Measurements from ENCODE around the gene ATP2C2.

The ATP2C2 gene

GRCh38 chr16:84367297-84367680, 1.0 kb upstream of the ATP2C2 start:
- no peak overlapping the region for H3K4me3 ChIP-seq (ENCODE audit: low read length)
- no peak for DNase-seq (ENCODE audit: low read depth)
- TF ChIP-seq CTCF (IDR thresholded peaks at IDR 0.05; ENCODE audit: insufficient read depth, low read depth, low read length, missing control alignments): no peak

- H3K4me3 ChIP-seq (ENCODE audit: low read length): peak overlapping the region; percentile 53
- no peak for TF ChIP-seq CTCF (IDR thresholded peaks at IDR 0.05; ENCODE audit: insufficient read depth, low read depth, low read length, missing control alignments)
- DNase-seq (ENCODE audit: low read depth): peak; percentile 19
These were observed 509 bp upstream of the ATP2C2 start for GRCh38 chr16:84367750-84368307.

DNA sequence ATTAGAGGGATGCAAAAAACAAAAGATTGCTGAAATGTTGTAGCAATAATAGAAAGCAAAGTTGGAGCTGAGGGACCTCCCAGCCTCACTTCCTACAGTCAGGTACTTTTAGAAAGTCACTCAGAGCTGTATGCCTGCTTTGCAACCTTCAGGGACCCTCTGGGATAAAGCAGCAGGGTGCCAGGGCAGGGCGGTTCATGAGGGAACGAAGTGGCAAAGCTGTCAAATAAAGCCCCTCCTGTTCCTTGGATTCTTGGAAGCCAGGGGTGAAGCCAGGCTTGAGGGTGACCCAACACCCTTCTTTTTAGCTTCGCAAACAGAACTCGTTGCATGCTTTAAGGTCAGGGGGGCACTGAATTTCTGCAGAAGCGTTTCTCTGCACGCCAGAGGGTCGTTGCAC, 767 bp downstream of the ATP2C2 start:
- no peak for TF ChIP-seq CTCF (IDR thresholded peaks at IDR 0.05; ENCODE audit: insufficient read depth, low read depth, low read length, missing control alignments)
- H3K4me3 ChIP-seq (ENCODE audit: low read length): peak overlapping the region; percentile 53
- DNase-seq (ENCODE audit: low read depth): no peak

DNA sequence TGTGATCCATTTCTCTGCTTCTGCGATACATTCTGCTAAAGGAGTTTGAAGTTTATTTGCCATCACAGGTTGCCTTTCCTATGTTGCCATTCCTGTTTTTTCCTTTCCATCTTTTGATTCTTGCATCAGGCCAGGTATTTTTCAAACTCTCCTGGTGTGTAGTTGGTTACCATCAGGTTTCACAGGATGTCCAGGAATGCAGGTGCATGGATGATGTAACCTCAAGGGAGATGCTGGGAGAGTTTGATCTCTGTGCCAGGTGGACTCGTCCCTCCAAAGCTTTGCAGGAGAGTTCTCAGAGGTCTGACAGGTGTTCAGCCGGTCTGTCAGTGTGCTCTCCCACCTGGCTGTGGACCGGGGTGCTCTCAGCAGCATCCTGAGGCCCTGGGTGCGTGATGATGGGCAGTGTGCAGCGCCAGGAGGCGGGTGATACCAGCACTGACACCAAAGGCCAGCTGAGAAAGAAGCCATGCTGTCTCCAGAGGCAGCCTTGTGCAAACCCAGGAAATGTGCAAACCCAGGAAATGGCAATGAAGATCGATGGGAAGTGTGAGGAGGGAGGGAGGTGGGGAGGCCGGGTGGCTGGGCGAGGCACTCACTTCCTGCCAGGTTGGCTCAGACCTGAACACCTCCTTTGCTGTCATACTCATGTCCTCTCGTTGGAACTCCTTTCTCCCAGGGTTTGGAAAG, 1.7 kb downstream of the ATP2C2 start:
- peak; percentile 36 for DNase-seq (ENCODE audit: low read depth)
- H3K4me3 ChIP-seq (ENCODE audit: low read length): no peak overlapping the region
- no peak for TF ChIP-seq CTCF (IDR thresholded peaks at IDR 0.05; ENCODE audit: insufficient read depth, low read depth, low read length, missing control alignments)

DNA sequence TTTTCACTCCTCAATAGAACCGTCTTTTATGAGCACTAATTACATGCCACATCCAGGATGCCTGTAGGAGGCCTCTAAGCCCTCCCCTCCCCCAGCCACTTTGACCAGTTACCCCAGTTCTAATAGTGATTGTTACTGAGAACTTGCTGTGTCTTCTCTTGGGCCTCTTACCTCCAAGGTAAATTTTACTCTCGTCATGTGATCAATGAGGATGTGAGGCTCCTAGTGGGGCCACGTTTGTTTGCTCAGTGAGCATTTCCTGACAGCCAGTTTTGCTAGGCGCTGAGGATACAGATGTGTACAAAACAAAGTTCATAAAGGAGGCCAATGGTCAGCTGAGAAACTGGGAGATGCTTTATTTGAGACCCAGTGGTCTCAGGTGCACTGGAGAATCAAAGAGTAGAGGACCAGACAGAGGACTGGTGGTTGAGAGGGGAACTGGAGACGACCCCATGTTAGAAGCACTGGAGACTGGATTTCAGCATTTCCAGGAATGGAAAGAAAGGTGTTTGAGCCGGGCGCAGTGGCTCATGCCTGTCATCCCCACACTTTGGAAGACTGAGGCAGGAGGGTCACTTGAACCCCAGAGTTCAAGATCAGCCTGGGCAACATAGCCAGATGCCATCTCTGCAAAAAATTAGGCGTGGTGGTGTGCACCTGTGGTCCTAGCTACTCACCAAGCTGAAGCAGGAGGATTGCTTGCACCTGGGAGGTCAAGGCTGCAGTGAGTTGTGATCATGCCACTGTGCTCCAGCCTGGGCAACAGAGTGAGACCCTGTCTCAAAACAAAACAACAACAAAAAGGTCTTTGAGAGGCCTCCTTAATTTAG, 2.6 kb downstream of the ATP2C2 start:
- no peak for DNase-seq (ENCODE audit: low read depth)
- H3K4me3 ChIP-seq (ENCODE audit: low read length): no peak overlapping the region
- no peak for TF ChIP-seq CTCF (IDR thresholded peaks at IDR 0.05; ENCODE audit: insufficient read depth, low read depth, low read length, missing control alignments)

GRCh38 chr16:84371553-84371865, 3.2 kb downstream of the ATP2C2 start:
- DNase-seq (ENCODE audit: low read depth): peak; percentile 36

More at GRCh38 chr16:84371553-84371865, 3.2 kb downstream of the ATP2C2 start:
- no peak overlapping the region for H3K4me3 ChIP-seq (ENCODE audit: low read length)
- no peak for TF ChIP-seq CTCF (IDR thresholded peaks at IDR 0.05; ENCODE audit: insufficient read depth, low read depth, low read length, missing control alignments)

Data from epithelial cell of esophagus (primary cell).